Smooth muscle cell (in vitro differentiated cells): Measurements from ENCODE around the gene KRT36. TPM values are rescaled to one million over a fixed set of nuclear protein-coding genes. Genes with fewer than 3 reads are reported as not detected.

Experiments used
- DNase-seq: peaks from one replicate; lab custom pipeline; 2025; ENCODE audit not compliant: unreplicated experiment; lab: John Stamatoyannopoulos, UW
- H2AFZ ChIP-seq: fragments of 200-600 bp; sonication (generic); 2 replicates; pipeline ENCODE4 v1.6.0; 2016; ENCODE audit warnings: antibody characterized with exemption, low read depth, mild to moderate bottlenecking
- H3F3A ChIP-seq: fragments of 200-600 bp; sonication (generic); 2 replicates; pipeline ENCODE4 v1.6.0; 2017; ENCODE audit warnings: antibody characterized with exemption, low read depth
- H3K27ac ChIP-seq: fragments of 200-600 bp; sonication (generic); 2 replicates; pipeline ENCODE4 v1.5.1; 2016; ENCODE audit warnings: low read depth, mild to moderate bottlenecking
- H3K27me3 ChIP-seq: fragments of 200-600 bp; sonication (generic); 2 replicates; pipeline ENCODE4 v1.6.1; 2016; ENCODE audit warnings: low read depth, mild to moderate bottlenecking
- H3K36me3 ChIP-seq: fragments of 200-600 bp; sonication (generic); 2 replicates; pipeline ENCODE4 v1.5.1; 2016; ENCODE audit warnings: low read depth
- H3K4me1 ChIP-seq: fragments of 200-600 bp; sonication (generic); 2 replicates; pipeline ENCODE4 v1.5.1; 2016; ENCODE audit warnings: low read depth
- H3K4me2 ChIP-seq: fragments of 200-600 bp; sonication (generic); 2 replicates; pipeline ENCODE4 v1.6.0; 2016; ENCODE audit warnings: mild to moderate bottlenecking
- H3K4me3 ChIP-seq: fragments of 200-600 bp; sonication (generic); 2 replicates; pipeline ENCODE4 v1.5.1; 2016; ENCODE audit warnings: mild to moderate bottlenecking
- H3K79me2 ChIP-seq: fragments of 200-600 bp; sonication (generic); 2 replicates; pipeline ENCODE4 v1.6.0; 2016; ENCODE audit warnings: low read depth, mild to moderate bottlenecking
- H3K9ac ChIP-seq: fragments of 200-600 bp; sonication (generic); 2 replicates; pipeline ENCODE4 v1.6.0; 2016; ENCODE audit warnings: low read depth
- H3K9me3 ChIP-seq: fragments of 200-600 bp; sonication (generic); replicated peaks from 2 replicates; pipeline ENCODE4 v1.5.1; 2016; ENCODE audit warnings: low read depth
- H4K20me1 ChIP-seq: fragments of 200-600 bp; sonication (generic); 2 replicates; pipeline ENCODE4 v1.6.0; 2016; ENCODE audit warnings: low read depth
- WGBS: methylation state at CpG from one replicate; pipeline ENCODE4 v1.1.7; 2016; ENCODE audit warnings: low lambda C conversion rate; 5-methylcytosine and 5-hydroxymethylcytosine counted together
- polyA plus RNA-seq: library from polyadenylated mRNA; unstranded; fragments of >200 nt; fragmentation: Nextera tagmentation; extraction: Ambion mirVana; gene quantifications from 2 replicates; pipeline ENCODE4 v1.2.1, GENCODE V29; 2016
- total RNA-seq: library from RNA; depleted of rRNA; stranded (reverse); fragments of >200 nt; gene quantifications from 2 replicates; pipeline ENCODE4 v1.2.3, GENCODE V29; 2014
- TF ChIP-seq, protein P1 (sequence below): fragments of 200-600 bp; sonication (generic); IDR thresholded peaks from 2 replicates; pipeline ENCODE4 v1.5.1; 2017; ENCODE audit warnings: borderline replicate concordance, mild to moderate bottlenecking, antibody characterized with exemption; ENCODE audit not compliant: insufficient read depth, poor library complexity, severe bottlenecking

The KRT36 gene
- total and polyA plus RNA-seq, 2 experiments from 2014 or later: 0.09 TPM; not detected in 1

DNA sequence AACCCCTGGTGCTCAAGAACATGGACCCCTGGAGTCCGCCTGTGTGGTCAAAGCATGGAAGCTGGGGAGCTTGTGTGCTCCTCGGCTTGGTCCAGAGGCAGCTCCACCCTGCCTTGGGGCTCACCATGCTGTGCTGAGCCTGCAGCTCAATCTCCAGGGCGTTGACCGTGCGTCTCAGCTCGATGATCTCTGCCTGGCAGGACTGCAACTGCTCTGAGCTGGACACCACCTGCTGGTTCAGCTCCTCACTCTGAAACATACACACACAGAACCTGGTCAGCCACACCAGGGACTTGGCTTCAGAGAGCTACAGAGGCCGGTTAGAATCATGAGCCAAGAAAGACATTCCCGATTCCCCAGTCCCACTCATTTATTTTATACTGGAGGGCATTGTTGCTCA, 11.5 kb downstream of the KRT36 start:
- Histone ChIP-seq H4K20me1 (no peaks in the 10 kb centered on the region), H3K4me2 (no peak overlapping the region), H3K27me3 (no peaks in the 10 kb centered on the region), H2AFZ (no peak overlapping the region), H3K9ac (no peak overlapping the region), H3K4me1 (no peaks in the 10 kb centered on the region), H3F3A (no peaks in the 10 kb centered on the region), H3K36me3 (no peaks in the 10 kb centered on the region), H3K79me2 (no peaks in the 10 kb centered on the region), H3K9me3 (no peaks in the 10 kb centered on the region), H3K4me3 (no peak overlapping the region), H3K27ac (no peak overlapping the region)
- DNase-seq: no peak
- WGBS: 95% methylated on average over 8 of the region's 8 CpGs
- TF ChIP-seq, protein P1, sequence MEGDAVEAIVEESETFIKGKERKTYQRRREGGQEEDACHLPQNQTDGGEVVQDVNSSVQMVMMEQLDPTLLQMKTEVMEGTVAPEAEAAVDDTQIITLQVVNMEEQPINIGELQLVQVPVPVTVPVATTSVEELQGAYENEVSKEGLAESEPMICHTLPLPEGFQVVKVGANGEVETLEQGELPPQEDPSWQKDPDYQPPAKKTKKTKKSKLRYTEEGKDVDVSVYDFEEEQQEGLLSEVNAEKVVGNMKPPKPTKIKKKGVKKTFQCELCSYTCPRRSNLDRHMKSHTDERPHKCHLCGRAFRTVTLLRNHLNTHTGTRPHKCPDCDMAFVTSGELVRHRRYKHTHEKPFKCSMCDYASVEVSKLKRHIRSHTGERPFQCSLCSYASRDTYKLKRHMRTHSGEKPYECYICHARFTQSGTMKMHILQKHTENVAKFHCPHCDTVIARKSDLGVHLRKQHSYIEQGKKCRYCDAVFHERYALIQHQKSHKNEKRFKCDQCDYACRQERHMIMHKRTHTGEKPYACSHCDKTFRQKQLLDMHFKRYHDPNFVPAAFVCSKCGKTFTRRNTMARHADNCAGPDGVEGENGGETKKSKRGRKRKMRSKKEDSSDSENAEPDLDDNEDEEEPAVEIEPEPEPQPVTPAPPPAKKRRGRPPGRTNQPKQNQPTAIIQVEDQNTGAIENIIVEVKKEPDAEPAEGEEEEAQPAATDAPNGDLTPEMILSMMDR: no peak

DNA sequence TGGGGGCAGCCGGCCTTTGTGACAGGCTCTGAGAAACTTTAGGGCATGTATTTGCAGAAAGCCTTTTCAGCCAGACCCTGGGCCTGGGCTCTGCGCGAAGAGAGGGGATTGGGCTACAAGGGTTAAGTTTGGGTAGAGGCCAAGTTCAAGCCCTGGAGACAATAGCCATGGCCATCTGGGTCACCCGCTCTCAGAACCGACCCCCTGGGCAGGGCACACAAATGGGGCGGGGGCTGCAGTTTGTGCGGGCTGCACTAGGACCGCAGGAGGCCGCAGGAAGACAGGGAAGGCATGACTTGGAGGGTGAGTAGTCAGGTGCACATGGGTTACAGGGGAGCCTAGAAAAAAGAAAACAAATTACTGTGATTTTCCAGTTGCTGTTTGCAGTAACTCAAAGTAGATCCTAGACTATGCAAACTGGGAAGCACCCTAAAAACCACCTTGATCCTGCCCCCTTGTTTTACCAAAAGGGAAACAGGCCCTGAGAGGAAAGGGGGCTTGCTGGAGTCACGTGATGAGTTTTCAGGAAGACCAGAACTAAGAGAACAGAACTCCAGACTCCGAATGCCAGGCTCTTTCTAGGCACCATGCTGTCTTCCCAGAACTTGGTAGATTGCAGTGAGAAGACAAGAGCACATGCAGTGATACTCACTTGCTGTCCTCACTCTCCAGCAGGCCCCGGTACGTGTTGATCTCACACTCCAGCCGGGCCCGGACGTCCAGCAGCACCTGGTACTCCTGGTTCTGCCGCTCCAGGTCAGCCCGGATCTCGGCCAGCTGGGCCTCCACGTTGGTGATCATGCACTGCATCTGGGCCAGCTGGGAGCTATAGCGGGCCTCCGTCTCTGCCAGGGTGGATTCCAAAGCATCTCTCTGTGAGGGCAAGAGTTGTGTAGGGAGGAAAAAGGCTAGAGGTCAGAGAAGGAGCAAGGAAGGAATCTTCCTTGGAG, 12.6 kb downstream of the KRT36 start:
- 92% methylated on average over 22 of the region's 22 CpGs for WGBS
- H3K4me2 ChIP-seq: no peak overlapping the region
- H4K20me1 ChIP-seq: no peaks in the 10 kb centered on the region
- H3K27ac ChIP-seq: no peak overlapping the region
- H3F3A ChIP-seq: no peaks in the 10 kb centered on the region
- no peaks in the 10 kb centered on the region for H3K36me3 ChIP-seq
- no peak overlapping the region for H3K9ac ChIP-seq
- H2AFZ ChIP-seq: no peak overlapping the region
- TF ChIP-seq, protein P1: no peak
- no peak for DNase-seq
- no peaks in the 10 kb centered on the region for H3K79me2 ChIP-seq
- H3K9me3 ChIP-seq: no peaks in the 10 kb centered on the region
- H3K27me3 ChIP-seq: no peaks in the 10 kb centered on the region
- H3K4me3 ChIP-seq: no peak overlapping the region
- H3K4me1 ChIP-seq: no peaks in the 10 kb centered on the region

DNA sequence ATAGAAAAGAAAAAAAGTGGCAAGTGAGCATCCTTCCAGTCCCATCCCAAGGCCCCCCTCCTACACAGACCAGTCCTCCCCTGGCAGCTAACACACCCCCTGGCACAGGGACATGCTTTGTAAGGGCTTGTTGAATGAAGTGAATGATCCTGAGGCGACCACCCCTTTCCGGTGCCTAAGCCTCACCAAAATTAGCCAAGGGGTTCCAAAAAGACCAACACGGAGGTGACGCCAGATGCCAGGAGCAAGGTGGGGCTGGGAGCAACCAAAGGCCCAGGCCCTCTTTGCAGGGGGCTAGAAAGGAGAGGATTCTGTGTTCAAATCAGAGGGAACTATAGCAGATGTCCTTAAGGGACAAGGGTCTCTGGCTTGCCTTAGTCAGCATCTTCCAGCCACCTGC, 14.3 kb downstream of the KRT36 start:
- H3K4me2 ChIP-seq: no peak overlapping the region
- no peaks in the 10 kb centered on the region for H3K4me1 ChIP-seq
- no peak for DNase-seq
- no peaks in the 10 kb centered on the region for H3K27me3 ChIP-seq
- H4K20me1 ChIP-seq: no peaks in the 10 kb centered on the region
- no peaks in the 10 kb centered on the region for H3F3A ChIP-seq
- 98% methylated on average over 4 of the region's 4 CpGs for WGBS
- no peak overlapping the region for H2AFZ ChIP-seq
- H3K9ac ChIP-seq: no peak overlapping the region
- no peak overlapping the region for H3K4me3 ChIP-seq
- no peak overlapping the region for H3K27ac ChIP-seq
- no peaks in the 10 kb centered on the region for H3K36me3 ChIP-seq
- no peaks in the 10 kb centered on the region for H3K9me3 ChIP-seq
- H3K79me2 ChIP-seq: no peaks in the 10 kb centered on the region
- TF ChIP-seq, protein P1: no peak
